ENCODE results near the gene HTATSF1. TPM values are rescaled to one million over a fixed set of nuclear protein-coding genes. Genes with fewer than 3 reads are reported as not detected.

The HTATSF1 gene
- total RNA-seq, 3 donors from 2014 or later, result 42.0 to 53.4 (median 52.2) TPM

- Histone ChIP-seq H3K27ac (no peak overlapping the region), H3K9me3 (no peaks in the 10 kb centered on the region), H3K4me1 (no peaks in the 10 kb centered on the region), H3K27me3 (peaks cover 0 to 30% of the 10 kb centered on the region in 2 donors), H3K36me3 (no peaks in the 10 kb centered on the region), H3K4me3 (no peak overlapping the region)
- TF ChIP-seq POLR2AphosphoS5 (IDR thresholded peaks at IDR 0.05) (no peak), POLR2A (IDR thresholded peaks at IDR 0.05) (no peak), CTCF (IDR thresholded peaks at IDR 0.05) (no peak)
- DNase-seq (ENCODE audit: low spot score in 2 of 2), result no peak
- intact Hi-C loops (cut with DNase I; ENCODE audit: low total_unique reads), result no loop called here
Observed at GRCh38 chrX:136546371-136546781, 49.0 kb downstream of the HTATSF1 start.

GRCh38 chrX:136549226-136549625 lies 51.8 kb downstream of the HTATSF1 start:
- Histone ChIP-seq H3K4me3 (no peak overlapping the region), H3K27me3 (peaks cover 0 to 36% of the 10 kb centered on the region in 2 donors), H3K27ac (no peak overlapping the region), H3K4me1 (no peaks in the 10 kb centered on the region), H3K9me3 (no peaks in the 10 kb centered on the region), H3K36me3 (no peaks in the 10 kb centered on the region)
- intact Hi-C loops (cut with DNase I; ENCODE audit: low total_unique reads), result no loop called here
- TF ChIP-seq POLR2AphosphoS5 (IDR thresholded peaks at IDR 0.05), result no peak
- TF ChIP-seq POLR2A (IDR thresholded peaks at IDR 0.05), result no peak
- no peak for TF ChIP-seq CTCF (IDR thresholded peaks at IDR 0.05)
- no peak for DNase-seq (ENCODE audit: low spot score in 2 of 2)

GRCh38 chrX:136551410-136551809 lies 54.0 kb downstream of the HTATSF1 start:
- no peaks in the 10 kb centered on the region for H3K9me3 ChIP-seq
- TF ChIP-seq POLR2AphosphoS5 (IDR thresholded peaks at IDR 0.05) (no peak), POLR2A (IDR thresholded peaks at IDR 0.05) (no peak), CTCF (IDR thresholded peaks at IDR 0.05) (no peak)
- H3K4me1 ChIP-seq, result no peaks in the 10 kb centered on the region
- H3K36me3 ChIP-seq, result no peaks in the 10 kb centered on the region
- H3K27me3 ChIP-seq, result peaks cover 0 to 35% of the 10 kb centered on the region in 2 donors
- intact Hi-C loops (cut with DNase I; ENCODE audit: low total_unique reads), result no loop called here
- H3K27ac ChIP-seq, result no peak overlapping the region
- no peak overlapping the region for H3K4me3 ChIP-seq
- no peak for DNase-seq (ENCODE audit: low spot score in 2 of 2)

- H3K4me1 ChIP-seq, result no peaks in the 10 kb centered on the region
- TF ChIP-seq CTCF (IDR thresholded peaks at IDR 0.05), result no peak
- no peaks in the 10 kb centered on the region for H3K36me3 ChIP-seq
- H3K9me3 ChIP-seq, result no peaks in the 10 kb centered on the region
- intact Hi-C loops (cut with DNase I; ENCODE audit: low total_unique reads), result no loop called here
- no peak for DNase-seq (ENCODE audit: low spot score in 2 of 2)
- no peak overlapping the region for H3K4me3 ChIP-seq
- H3K27ac ChIP-seq, result no peak overlapping the region
- peaks cover 0 to 23% of the 10 kb centered on the region in 2 donors for H3K27me3 ChIP-seq
Observed at GRCh38 chrX:136555694-136556093, 58.3 kb downstream of the HTATSF1 start.

Other genes starting within 250 kb of the HTATSF1 start
- 10 to 100 TPM; 10.5 to 48.5 (median 19.3) TPM for gene MAP7D3, start 246.2 kb upstream of the HTATSF1 start, total RNA-seq
- gene ADGRG4, start 196.6 kb upstream of the HTATSF1 start, total RNA-seq, result under 1 TPM; under 0.01 to 0.16 (median under 0.01) TPM
- gene BRS3, start 9.6 kb upstream of the HTATSF1 start, total RNA-seq, result not detected
- 1 to 10 TPM in 2 of 3 donors, not detected in 1; 2.5 to 3.9 TPM for gene VGLL1, start 34.6 kb downstream of the HTATSF1 start, total RNA-seq
- gene CD40LG, start 150.6 kb downstream of the HTATSF1 start, total RNA-seq, result under 1 TPM; 0.29 to 0.33 (median 0.32) TPM

Data from breast epithelium (tissue), 4 donors.